Suprapubic skin (tissue), 4 donors: ENCODE results near the gene ZNF804A.

Source experiments
- EP300 ChIP-seq: sonication (generic); formaldehyde crosslinking; IDR thresholded peaks from one replicate; pipeline ENCODE4 v1.6.1; 2017; ENCODE audit warnings: antibody characterized with exemption
- POLR2A ChIP-seq, 2 donors: fragments of 450-650 bp; IDR thresholded peaks; one replicate each; pipeline ENCODE4 v1.6.1; 2017; ENCODE audit warnings: antibody characterized with exemption in 2 of 2, mild to moderate bottlenecking in 2 of 2, moderate library complexity in 2 of 2
- POLR2AphosphoS5 ChIP-seq, 3 donors: sonication (generic); formaldehyde crosslinking; IDR thresholded peaks; one replicate each; pipeline ENCODE4 v1.6.1; 2017; ENCODE audit warnings: antibody characterized with exemption in 3 of 3
- TF ChIP-seq, protein P1 (sequence below), 2 donors: fragments of 200-600 bp in 1 of 2; fragments of 450-650 bp in 1 of 2; sonication (generic) in 1 of 2; IDR thresholded peaks; one replicate each; pipeline ENCODE4 v1.5.1; 2016 to 2019; ENCODE audit warnings: antibody characterized with exemption in 2 of 2, mild to moderate bottlenecking in 1 of 2, moderate library complexity in 1 of 2

DNA sequence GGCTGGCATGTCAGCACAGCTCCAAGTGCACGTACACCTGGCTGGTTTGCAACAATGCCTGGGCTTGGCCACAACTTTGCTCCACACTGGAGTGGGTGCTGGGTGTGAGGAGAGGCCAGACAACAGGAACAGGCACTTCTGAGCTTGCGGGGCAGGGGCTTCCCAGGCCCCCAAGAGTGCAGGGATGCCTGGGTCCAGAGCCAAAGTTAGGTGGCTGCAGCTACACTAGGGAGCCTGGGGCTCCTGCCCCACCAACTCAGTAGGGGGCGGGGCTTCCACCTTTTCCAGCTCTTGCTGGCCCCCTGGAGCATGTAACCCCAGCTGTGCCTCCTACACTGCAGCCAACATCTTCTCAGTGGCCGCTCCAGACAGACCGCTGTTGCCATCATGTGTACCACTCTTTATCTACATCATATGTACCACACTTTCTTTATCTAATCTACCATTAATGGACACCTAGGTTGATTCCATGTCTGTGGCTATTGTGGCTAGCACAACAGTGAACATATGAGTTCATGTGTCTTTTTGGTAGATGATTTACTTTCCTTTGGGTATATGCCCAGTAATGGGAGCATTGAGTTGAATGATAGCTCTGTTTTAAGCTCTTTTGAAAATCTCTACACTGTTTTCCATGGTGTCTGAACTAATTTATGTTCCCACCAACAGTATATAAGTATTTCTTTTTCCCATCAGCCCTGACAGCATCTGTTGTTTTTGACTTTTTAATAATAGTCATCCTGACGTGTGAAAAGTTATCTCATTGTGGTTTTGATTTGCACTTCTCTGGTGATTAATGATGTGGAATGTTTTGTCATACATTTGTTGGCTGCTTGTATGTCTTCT lies 87.9 kb downstream of the ZNF804A start:
- TF ChIP-seq, protein P1, sequence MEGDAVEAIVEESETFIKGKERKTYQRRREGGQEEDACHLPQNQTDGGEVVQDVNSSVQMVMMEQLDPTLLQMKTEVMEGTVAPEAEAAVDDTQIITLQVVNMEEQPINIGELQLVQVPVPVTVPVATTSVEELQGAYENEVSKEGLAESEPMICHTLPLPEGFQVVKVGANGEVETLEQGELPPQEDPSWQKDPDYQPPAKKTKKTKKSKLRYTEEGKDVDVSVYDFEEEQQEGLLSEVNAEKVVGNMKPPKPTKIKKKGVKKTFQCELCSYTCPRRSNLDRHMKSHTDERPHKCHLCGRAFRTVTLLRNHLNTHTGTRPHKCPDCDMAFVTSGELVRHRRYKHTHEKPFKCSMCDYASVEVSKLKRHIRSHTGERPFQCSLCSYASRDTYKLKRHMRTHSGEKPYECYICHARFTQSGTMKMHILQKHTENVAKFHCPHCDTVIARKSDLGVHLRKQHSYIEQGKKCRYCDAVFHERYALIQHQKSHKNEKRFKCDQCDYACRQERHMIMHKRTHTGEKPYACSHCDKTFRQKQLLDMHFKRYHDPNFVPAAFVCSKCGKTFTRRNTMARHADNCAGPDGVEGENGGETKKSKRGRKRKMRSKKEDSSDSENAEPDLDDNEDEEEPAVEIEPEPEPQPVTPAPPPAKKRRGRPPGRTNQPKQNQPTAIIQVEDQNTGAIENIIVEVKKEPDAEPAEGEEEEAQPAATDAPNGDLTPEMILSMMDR (IDR thresholded peaks at IDR 0.05): no peak
- TF ChIP-seq POLR2A (IDR thresholded peaks at IDR 0.05) (no peak), POLR2AphosphoS5 (IDR thresholded peaks at IDR 0.05) (no peak), EP300 (no peak)
